HG02852 (cell line): ENCODE results near the gene DDX59.
"Not testable (repeated sequence)": the region's sequence is repeated elsewhere in the genome, so short reads cannot be mapped to it uniquely, and the experiment has no call there.

Experiments used
- ATAC-seq: cut with Tn5 transposase; IDR thresholded peaks from one replicate; pipeline ENCODE4 v1.9.1; 2021; ENCODE audit warnings: mild to moderate bottlenecking, moderate library complexity; ENCODE audit not compliant: unreplicated experiment

DDX59 gene

GRCh38 chr1:200631375-200631774, 38.3 kb downstream of the DDX59 start:
- no peak for ATAC-seq

DNA sequence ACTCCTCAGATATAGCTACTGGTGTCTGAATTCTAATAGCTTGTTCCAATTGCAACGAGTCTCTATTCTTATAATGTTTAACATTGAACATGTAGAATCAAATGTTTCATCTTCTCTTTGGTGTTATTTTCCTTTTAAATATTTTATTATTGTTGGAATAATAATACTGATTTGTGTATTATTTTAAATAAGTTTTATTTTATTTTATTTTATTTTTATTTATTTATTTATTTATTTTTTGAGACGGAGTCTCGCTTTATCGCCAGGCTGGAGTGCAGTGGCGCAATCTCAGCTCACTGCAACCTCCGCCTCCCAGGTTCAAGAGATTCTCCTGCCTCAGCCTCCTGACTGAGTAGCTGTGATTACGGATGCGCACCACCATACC, 39.2 kb downstream of the DDX59 start:
- not testable (repeated sequence) for ATAC-seq

GRCh38 chr1:200629876-200630514, 39.7 kb downstream of the DDX59 start:
- no peak for ATAC-seq

DNA sequence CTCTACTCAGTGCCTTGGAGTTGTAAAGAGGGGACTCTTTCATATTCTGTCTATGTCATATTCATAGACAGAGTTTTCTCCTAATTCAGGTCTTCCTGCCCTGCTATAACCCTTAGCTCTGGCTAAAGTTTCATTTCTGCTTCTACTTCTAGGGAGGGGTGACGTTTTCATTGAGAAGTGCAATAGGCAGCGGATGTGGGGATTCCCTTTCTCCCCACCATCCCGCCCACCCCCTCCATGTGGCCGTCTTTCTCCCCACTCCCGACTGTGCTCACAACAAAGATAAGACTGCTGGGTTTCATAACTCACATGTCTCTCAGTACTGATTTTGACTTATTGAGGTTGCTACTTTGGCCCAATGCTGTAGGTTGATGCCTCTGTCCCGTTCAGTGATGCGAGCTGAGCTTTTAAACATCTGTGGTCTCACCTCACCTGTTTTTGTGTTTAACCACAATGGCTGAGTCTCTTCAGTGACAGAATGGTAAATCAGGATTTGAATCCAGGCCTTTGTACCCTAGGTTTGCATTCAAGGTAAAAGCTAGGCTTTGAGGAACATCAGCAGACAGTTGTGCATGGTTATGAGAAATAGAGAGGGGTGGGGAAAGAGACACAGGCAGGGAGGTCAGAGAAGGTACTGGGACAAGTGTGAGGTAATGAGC, 41.4 kb downstream of the DDX59 start:
- peak; percentile 86 for ATAC-seq

- peak; percentile 19 for ATAC-seq
Measured at GRCh38 chr1:200627575-200628222, 42.0 kb downstream of the DDX59 start.

- ATAC-seq: no peak
Measured at GRCh38 chr1:200626853-200627534, 42.7 kb downstream of the DDX59 start.

DNA sequence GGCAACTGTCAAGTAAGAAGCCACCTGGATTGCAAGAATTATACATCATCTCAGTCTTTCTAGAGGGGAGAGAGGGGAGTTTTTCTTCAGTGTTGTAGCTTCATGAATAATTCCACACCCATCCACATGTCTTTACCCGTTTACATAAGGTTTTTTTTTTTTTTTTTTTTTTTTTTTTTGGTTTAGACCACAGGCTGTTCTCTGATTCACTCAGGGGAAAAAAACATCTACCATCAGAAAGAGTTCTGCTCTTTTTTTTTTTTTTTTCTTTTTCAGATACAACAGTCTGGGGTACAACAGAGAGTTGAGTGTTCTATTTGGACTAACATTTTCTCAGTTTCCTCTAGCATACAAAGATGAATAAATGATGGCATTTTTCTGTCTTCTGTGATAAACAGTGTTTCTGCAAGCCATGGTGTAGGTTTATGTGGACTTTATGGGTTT, 44.3 kb downstream of the DDX59 start:
- no peak for ATAC-seq

- no peak for ATAC-seq
Measured at GRCh38 chr1:200624679-200625335, 44.9 kb downstream of the DDX59 start.

DNA sequence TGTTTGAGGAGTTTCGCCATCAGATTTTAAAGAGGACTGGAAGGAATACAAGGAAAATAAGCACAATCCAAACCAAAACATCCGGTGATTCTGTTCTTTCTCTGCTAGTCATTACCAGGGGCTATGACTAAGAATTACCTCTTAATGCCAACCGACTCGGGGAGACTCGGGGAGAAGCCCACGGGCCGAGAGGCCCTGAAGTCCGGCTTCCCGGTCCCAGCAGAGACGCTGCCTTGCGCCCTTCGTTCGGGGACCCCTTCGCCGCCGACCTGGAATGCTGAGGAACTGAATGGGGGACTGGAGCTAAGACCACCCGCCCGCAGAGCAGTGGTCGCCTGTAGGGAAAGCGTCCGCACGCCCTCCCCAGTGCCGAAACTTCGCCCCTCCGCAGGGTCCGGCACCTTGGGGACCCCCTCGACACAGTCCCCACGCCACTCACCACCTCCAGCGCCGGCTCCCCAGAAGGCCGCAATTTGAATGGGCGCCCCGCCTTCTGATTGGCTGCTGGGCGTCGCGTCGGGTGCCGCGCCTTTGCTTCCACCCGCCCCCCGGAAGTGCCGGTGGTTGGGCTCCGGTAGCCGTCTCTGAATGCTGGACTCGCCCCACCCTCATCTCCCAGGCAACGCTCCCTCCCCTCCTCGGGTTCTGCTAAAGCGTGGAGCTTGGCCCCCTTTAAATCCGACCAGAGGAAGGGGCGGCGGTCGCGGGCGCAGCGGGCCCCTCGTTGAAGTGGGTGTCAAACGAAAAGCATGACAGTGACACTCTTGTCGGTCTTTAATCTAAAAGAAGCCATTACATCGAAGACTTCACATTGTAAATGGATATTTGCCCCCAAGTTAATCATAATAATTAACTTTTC, 49.2 kb downstream of the DDX59 start, which contains the start of gene KIF14:
TSS of gene KIF14 (minus strand) at position 479 of the 859 bp plus-strand sequence. CDS start 2,028 bp downstream, outside the sequence.
- ATAC-seq: peak; percentile 90

DNA sequence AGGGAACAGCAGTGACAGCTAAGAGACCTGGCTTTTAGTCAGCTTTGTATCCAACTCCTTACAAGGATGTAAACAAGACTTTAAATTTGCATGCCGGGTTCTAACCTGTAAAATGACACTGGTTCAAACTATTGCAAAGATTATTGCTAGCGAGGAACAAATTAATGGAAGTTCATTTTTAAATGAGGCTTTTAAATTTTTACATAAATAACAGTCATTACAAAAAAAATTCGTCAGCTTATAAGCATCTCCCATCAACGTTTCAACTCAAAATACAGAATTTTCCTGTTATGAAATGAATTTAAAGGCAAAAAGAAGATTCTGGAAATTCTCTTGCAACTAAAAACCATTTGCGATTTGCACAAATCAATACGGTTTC, 49.8 kb downstream of the DDX59 start:
- no peak for ATAC-seq

GRCh38 chr1:200610846-200611245, 58.9 kb downstream of the DDX59 start:
- ATAC-seq: no peak

DNA sequence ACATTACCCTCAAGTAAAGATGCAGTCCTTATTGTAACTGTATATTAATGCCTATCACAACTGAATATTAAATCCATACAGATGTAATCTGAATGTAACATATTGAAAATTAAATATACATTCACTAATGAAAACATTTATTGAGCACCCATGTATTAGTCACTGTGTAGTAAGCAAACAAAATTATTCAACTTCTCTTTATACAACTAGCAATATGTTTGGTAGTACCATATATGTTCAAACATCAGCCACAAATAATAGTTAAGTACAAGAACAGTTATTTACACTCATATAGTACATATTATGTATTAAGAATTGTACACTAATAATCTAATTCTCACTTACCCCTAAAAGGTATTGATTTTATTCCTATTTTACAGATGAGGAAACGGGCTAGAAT, 67.1 kb downstream of the DDX59 start:
- ATAC-seq: no peak
